ENCODE measurements around the gene SH3RF2. TPM values are rescaled to one million over a fixed set of nuclear protein-coding genes. Genes with fewer than 3 reads are reported as not detected.

SH3RF2 gene
- total RNA-seq, 4 donors from 2014 or later = 67.9 to 172 (median 96.3) TPM

GRCh38 chr5:146039420-146039819, 103.0 kb downstream of the SH3RF2 start:
- Histone ChIP-seq H3K27me3 (no peaks in the 10 kb centered on the region), H3K4me1 (peaks cover 0 to 55% (median 26%) of the 10 kb centered on the region in 4 donors), H3K27ac (peak overlapping the region; percentile 61 to 73 (median 68)), H3K36me3 (no peaks in the 10 kb centered on the region), H3K9me3 (no peaks in the 10 kb centered on the region), H3K4me3 (no peak overlapping the region)
- in situ Hi-C loops (cut with MboI; ENCODE audit: low pct_ligation_motif_present in 1 of 4, low pct_unique_long_range_greater_than_20kb in 1 of 4, low sequenced_read_pairs in 3 of 4) (no loop called here), intact Hi-C loops (cut with DNase I; ENCODE audit: low total_unique reads) (no loop called here)
- TF ChIP-seq CTCF (IDR thresholded peaks at IDR 0.05) = no peak
- peak; percentile 8 for TF ChIP-seq EP300 (IDR thresholded peaks at IDR 0.05; ENCODE audit: low read depth)
- peak in 2 of 3 donors; percentile 8 to 39 for TF ChIP-seq POLR2AphosphoS5 (IDR thresholded peaks at IDR 0.05)
- DNase-seq = peak; percentile 16
- 51 to 71% methylated on average over 3 of the region's 3 CpGs for WGBS, 2 donors (ENCODE audit: low coverage in 1 of 2)

- Histone ChIP-seq H3K4me1 (peaks cover 0 to 55% (median 26%) of the 10 kb centered on the region in 4 donors), H3K27me3 (no peaks in the 10 kb centered on the region), H3K9me3 (no peaks in the 10 kb centered on the region), H3K36me3 (no peaks in the 10 kb centered on the region), H3K4me3 (no peak overlapping the region), H3K27ac (peak overlapping the region; percentile 61 to 73 (median 68))
- DNase-seq = peak; percentile 50
- TF ChIP-seq EP300 (IDR thresholded peaks at IDR 0.05; ENCODE audit: low read depth) (no peak), POLR2AphosphoS5 (IDR thresholded peaks at IDR 0.05) (no peak), POLR2A (IDR thresholded peaks at IDR 0.05) (no peak), CTCF (IDR thresholded peaks at IDR 0.05) (no peak)
- WGBS, 2 donors (ENCODE audit: low coverage in 1 of 2) = 33 to 60% methylated on average over 1 to 3 of the region's 3 CpGs
- intact Hi-C loops (cut with DNase I; ENCODE audit: low total_unique reads) = no loop called here
- in situ Hi-C loops (cut with MboI; ENCODE audit: low pct_ligation_motif_present in 1 of 4, low pct_unique_long_range_greater_than_20kb in 1 of 4, low sequenced_read_pairs in 3 of 4) = no loop called here
Measured at GRCh38 chr5:146040527-146040926, 104.1 kb downstream of the SH3RF2 start.

- in situ Hi-C loops (cut with MboI; ENCODE audit: low pct_ligation_motif_present in 1 of 4, low pct_unique_long_range_greater_than_20kb in 1 of 4, low sequenced_read_pairs in 3 of 4) (no loop called here), intact Hi-C loops (cut with DNase I; ENCODE audit: low total_unique reads) (no loop called here)
- DNase-seq = no peak
- Histone ChIP-seq H3K4me3 (no peak overlapping the region), H3K27ac (peak overlapping the region; percentile 61 to 73 (median 68)), H3K36me3 (no peaks in the 10 kb centered on the region), H3K27me3 (no peaks in the 10 kb centered on the region), H3K9me3 (no peaks in the 10 kb centered on the region), H3K4me1 (peaks cover 0 to 56% (median 26%) of the 10 kb centered on the region in 4 donors)
- 82 to 87% methylated on average over 4 to 10 of the region's 10 CpGs for WGBS, 2 donors (ENCODE audit: low coverage in 1 of 2)
- TF ChIP-seq POLR2AphosphoS5 (IDR thresholded peaks at IDR 0.05) = no peak
- TF ChIP-seq POLR2A (IDR thresholded peaks at IDR 0.05) = no peak
- TF ChIP-seq EP300 (IDR thresholded peaks at IDR 0.05; ENCODE audit: low read depth) = no peak
- TF ChIP-seq CTCF (IDR thresholded peaks at IDR 0.05) = peak; percentile 29 to 44 (median 36)
Measured at GRCh38 chr5:146041180-146041789, 104.9 kb downstream of the SH3RF2 start.

GRCh38 chr5:146042628-146043279, 106.4 kb downstream of the SH3RF2 start:
- peak; percentile 37 for DNase-seq
- H3K27ac ChIP-seq = peak overlapping the region; percentile 46 to 67 (median 62)
- in situ Hi-C loops (cut with MboI; ENCODE audit: low pct_ligation_motif_present in 1 of 4, low pct_unique_long_range_greater_than_20kb in 1 of 4, low sequenced_read_pairs in 3 of 4) (no loop called here), intact Hi-C loops (cut with DNase I; ENCODE audit: low total_unique reads) (no loop called here)
- TF ChIP-seq EP300 (IDR thresholded peaks at IDR 0.05; ENCODE audit: low read depth) (no peak), CTCF (IDR thresholded peaks at IDR 0.05) (no peak), POLR2A (IDR thresholded peaks at IDR 0.05) (no peak), POLR2AphosphoS5 (IDR thresholded peaks at IDR 0.05) (no peak)
- H3K36me3 ChIP-seq = no peaks in the 10 kb centered on the region
- 54 to 55% methylated on average over 5 of the region's 5 CpGs for WGBS, 2 donors (ENCODE audit: low coverage in 1 of 2)
- peaks cover 6 to 69% (median 27%) of the 10 kb centered on the region in 4 donors for H3K4me1 ChIP-seq
- no peaks in the 10 kb centered on the region for H3K27me3 ChIP-seq
- H3K4me3 ChIP-seq = no peak overlapping the region
- H3K9me3 ChIP-seq = no peaks in the 10 kb centered on the region
